ENCODE data around the gene EXOSC7. TPM values are rescaled to one million over a fixed set of nuclear protein-coding genes. Genes with fewer than 3 reads are reported as not detected.
A peak's percentile ranks its signal among the peaks of the same experiment; 100 is the strongest.

The EXOSC7 gene
- total and polyA plus RNA-seq, 9 of the 15 experiments (the other 6 are each of a cell fraction or from before 2014, with no cell fraction given): 88.5 to 237 (median 112) TPM

GRCh38 chr3:45037720-45038455 is 61.8 kb downstream of the EXOSC7 start:
- DNase-seq (ENCODE audit: extremely low read depth in 1 of 4, low spot score in 3 of 4): peak; percentile 94 to 97 (median 95)
- intact Hi-C loops (cut with micrococcal nuclease) (loop anchor here (2.0 to 10.0 kb wide), 5 partner anchors 471 to 1167 kb away; partner anchors contain the start of gene CCR1), in situ Hi-C loops (cut with MboI) (loop anchor here (5.0 to 25.0 kb wide), 6 partner anchors 299 to 1374 kb away; partner anchors contain the start of genes CCR5AS and CCRL2)
- peaks cover 3 to 14% of the 10 kb centered on the region in 2 experiments; a peak in 4 of 5 replicates for H3K27me3 ChIP-seq (ENCODE audit: control insufficient read depth in 2 of 2, insufficient read depth in 2 of 2, low read length in 2 of 2)
- ATAC-seq: peak; percentile 92
- peaks cover 9 to 19% of the 10 kb centered on the region in 2 experiments for H3K4me1 ChIP-seq (replicated peaks in 1 of 2; ENCODE audit: control insufficient read depth in 2 of 2, insufficient read depth in 2 of 2, low read length in 2 of 2)
- H3K4me3 ChIP-seq: no peak overlapping the region
- no peaks in the 10 kb centered on the region for H3K36me3 ChIP-seq (ENCODE audit: control insufficient read depth, insufficient read depth, low read length)
- H2AFZ ChIP-seq (ENCODE audit: low read depth, low read length): peak overlapping the region; percentile 67
- peak overlapping the region; percentile 33; the same call in 1 of the 2 replicates for H3K4me2 ChIP-seq (ENCODE audit: insufficient read depth, low read length)
- peak; percentile 100 for FAIRE-seq
- WGBS (ENCODE audit: insufficient coverage, low coverage, missing lambda C conversion rate): 0% methylated on average over 11 of the region's 11 CpGs
- BruUV-seq (replicated peaks): no TSS peak
- no peak overlapping the region for H3K27ac ChIP-seq (ENCODE audit: extremely low read depth, low read depth, low read length)
- H3K9me3 ChIP-seq (replicated peaks; ENCODE audit: control insufficient read depth, insufficient read depth, low read depth, low read length): no peaks in the 10 kb centered on the region
- H3K79me2 ChIP-seq (ENCODE audit: control insufficient read depth, insufficient read depth, low read length): no peaks in the 10 kb centered on the region
- H4K20me1 ChIP-seq (replicated peaks; ENCODE audit: control insufficient read depth, insufficient read depth, low read length): no peaks in the 10 kb centered on the region
- no peak overlapping the region for H3K9ac ChIP-seq (ENCODE audit: insufficient read depth in 1 of 2, low read depth in 2 of 2, low read length in 2 of 2)
- ChIA-PET CTCF (ENCODE audit: low intra/inter-chr PET ratio) (interaction anchor here (0.5 to 5.4 kb wide), 28 partner anchors 17 to 1041 kb away, joined by 3 to 94 read pairs (median 5); partner anchors contain the start of gene TMEM158), POLR2A (interaction anchor here (0.5 to 0.7 kb wide), 4 partner anchors 53 to 805 kb away, joined by 3 read pairs; no protein-coding TSS in a partner anchor)
- no peaks in the 10 kb centered on the region for H3K9me1 ChIP-seq (ENCODE audit: control insufficient read depth, insufficient read depth, low read length)
- TF ChIP-seq U2AF1 (optimal IDR thresholded peaks at IDR 0.05; ENCODE audit: low read depth, low read length) (no peak), PURB (CRISPR knock-in tag; IDR thresholded peaks at IDR 0.05; ENCODE audit: low read depth) (no peak), CBX3 (IDR thresholded peaks at IDR 0.05; ENCODE audit: borderline replicate concordance in 1 of 2, low read length in 2 of 2) (peak in 1 of 2 experiments; percentile 75; a peak in 2 of 3 replicates), E2F8 (IDR thresholded peaks at IDR 0.05; ENCODE audit: low read depth, partially characterized antibody) (peak; percentile 39), MNT (conservative IDR thresholded peaks at IDR 0.05) (peak; percentile 17 to 70; a peak in 2 of 4 replicates), RAD21 (CRISPR knock-in tag; conservative IDR thresholded peaks at IDR 0.05 in 1 of 2, IDR thresholded peaks at IDR 0.05 in 1 of 2) (peak; percentile 99 to 100), YY1 (IDR thresholded peaks at IDR 0.05; ENCODE audit: borderline replicate concordance in 1 of 3, control insufficient read depth in 1 of 3, extremely low read depth in 1 of 3, insufficient read depth in 3 of 3, insufficient read length in 1 of 3, insufficient replicate concordance in 2 of 3, low read depth in 1 of 3, low read length in 2 of 3) (peak in 2 of 3 experiments; percentile 35 to 52), NBN (IDR thresholded peaks at IDR 0.05; ENCODE audit: low read depth) (peak; percentile 90)

Measured in K562 (cell line).